ENCODE measurements around the gene PHF1.
A peak's percentile ranks its signal among the peaks of the same experiment; 100 is the strongest.

PHF1 gene

DNA sequence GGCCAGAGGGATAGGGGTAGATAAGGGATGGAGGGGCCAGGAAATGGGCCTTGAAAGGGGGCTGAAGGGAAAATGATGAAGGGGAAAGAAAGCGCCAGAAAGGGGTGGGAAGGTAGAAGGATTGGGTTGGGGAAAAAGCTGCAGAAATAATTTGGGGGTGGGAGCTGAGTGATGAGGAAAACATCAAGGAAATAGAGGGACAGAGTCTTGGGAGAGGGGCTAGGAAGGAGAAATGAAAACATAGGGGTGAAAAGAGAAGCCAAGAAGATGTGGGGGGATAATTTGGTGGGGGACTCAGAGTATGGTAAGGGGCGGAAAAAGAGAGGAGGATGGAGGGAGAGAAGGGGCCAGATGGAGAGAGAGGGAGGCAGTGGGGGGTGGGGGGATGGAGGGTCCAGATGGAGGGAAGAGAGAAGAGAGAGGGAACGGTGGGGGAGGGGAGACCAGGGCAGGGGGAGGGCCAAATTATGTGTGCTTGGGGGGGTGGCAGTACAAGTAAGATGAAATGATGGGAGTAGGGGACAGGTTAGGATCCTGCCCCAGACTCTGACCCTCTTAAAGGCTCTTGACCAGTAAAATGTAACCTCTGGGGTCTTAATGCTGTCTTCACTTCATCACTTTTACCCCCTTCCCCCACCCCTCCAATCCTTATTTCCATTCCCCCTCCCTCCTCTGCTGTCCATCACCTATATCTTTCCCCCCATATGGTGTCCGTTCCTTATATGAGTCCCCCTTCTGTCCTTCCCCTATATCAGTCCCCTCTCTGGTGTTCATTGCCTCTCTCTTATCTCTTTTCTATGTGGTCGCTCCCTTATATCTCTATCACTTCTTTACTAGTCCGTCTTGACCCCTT, 9.9 kb downstream of the PHF1 start:
- peaks cover 65% of the 10 kb centered on the region for H3K4me1 Mint-ChIP-seq
- ATAC-seq (no peak), DNase-seq (no peak)
- no peaks in the 10 kb centered on the region for H3K27me3 Mint-ChIP-seq
- H3K27ac Mint-ChIP-seq: no peak overlapping the region
- peak overlapping the region; percentile 61 to 75 for H3K4me3 Mint-ChIP-seq
- peaks cover 0 to 9% of the 10 kb centered on the region in 2 donors for H3K9me3 Mint-ChIP-seq

DNA sequence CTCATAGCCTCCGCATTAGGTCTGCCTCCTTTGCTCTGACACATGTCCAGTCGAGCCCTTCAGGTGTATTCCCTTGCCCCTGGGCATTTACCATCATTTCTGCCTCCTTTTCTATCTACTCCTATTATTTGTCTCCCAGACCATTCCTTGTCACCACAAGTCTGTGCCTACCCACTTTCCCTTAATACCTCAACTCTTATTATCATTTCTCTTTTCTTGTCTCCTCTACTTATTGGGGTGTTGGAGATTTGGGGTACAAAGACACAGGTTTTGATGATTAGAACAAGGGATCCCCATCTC, 10.5 kb downstream of the PHF1 start:
- H3K4me3 Mint-ChIP-seq: peak overlapping the region; percentile 49 to 75

DNA sequence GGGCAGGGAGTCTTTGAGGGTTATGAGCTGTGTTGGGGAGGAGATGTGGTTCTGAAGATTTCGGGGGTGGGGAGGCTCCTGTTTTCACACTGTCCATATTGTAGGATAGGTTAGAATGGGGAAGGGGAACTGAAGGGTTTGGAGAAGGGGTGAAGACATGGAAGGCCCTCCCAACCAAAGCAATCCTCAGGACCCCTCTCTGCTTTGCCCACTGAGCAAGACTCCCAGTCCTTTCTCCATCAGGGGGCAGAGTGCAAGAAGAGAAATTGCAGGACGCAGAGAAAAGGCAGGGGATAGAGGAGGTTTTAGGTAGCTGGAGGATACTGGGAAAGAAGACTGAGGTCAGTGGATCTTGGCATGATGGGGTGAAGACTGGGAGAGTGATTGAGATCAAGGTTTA, 13.0 kb downstream of the PHF1 start:
- H3K27me3 Mint-ChIP-seq: no peaks in the 10 kb centered on the region
- H3K27ac Mint-ChIP-seq: no peak overlapping the region
- DNase-seq (no peak), ATAC-seq (no peak)
- peak overlapping the region in 1 of 2 donors; percentile 96 for H3K4me3 Mint-ChIP-seq
- peaks cover 60% of the 10 kb centered on the region for H3K4me1 Mint-ChIP-seq
- peaks cover 0 to 9% of the 10 kb centered on the region in 2 donors for H3K9me3 Mint-ChIP-seq

More for the DNA sequence above, 10.5 kb downstream of the PHF1 start:
- ATAC-seq: no peak
- Mint-ChIP-seq H3K9me3 (peaks cover 0 to 9% of the 10 kb centered on the region in 2 donors), H3K27ac (no peak overlapping the region), H3K4me1 (peaks cover 60% of the 10 kb centered on the region), H3K27me3 (no peaks in the 10 kb centered on the region)
- DNase-seq: no peak

DNA sequence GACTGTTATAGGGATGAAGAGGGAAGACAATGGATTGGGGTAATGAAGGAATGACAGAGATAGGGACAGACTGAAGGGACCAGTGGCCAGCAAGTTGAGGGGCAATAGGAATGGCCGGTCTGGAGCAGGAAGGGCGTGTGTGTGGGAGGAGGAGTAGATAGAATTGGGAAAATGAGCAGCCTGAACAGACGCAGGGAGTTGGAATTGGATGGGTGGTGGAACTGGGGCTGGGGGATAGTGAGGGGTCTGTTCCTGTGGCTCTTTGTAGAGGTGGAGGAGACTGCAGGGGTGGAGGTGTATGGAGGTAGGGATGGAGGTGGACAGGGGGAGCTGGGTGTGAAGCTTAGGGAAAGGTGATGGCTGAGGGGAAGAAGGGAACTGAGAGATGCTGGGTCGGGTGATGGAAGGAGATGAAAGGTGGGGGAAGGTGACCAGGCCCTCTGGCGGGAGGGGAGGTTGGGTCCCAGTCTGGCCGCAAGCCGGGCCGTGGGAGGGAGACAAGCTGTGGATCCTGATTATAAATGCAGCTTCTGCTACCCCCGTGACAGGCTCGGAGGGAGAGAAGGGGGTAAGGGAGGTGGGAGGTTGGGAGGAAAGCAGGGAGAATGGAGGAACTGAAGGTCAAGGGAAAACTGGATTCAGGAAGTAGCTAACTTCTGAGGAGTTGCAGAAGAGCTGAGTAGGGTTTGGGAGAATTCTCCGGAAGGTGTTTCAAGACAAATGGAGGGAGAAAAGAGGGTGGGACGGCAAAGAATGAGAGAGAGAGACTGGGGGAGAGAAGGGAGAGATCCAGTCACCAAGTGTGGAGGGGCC, 14.2 kb downstream of the PHF1 start:
- H3K27me3 Mint-ChIP-seq: no peaks in the 10 kb centered on the region
- H3K4me3 Mint-ChIP-seq: peak overlapping the region; percentile 83 to 96
- ATAC-seq (no peak), DNase-seq (no peak)
- H3K4me1 Mint-ChIP-seq: peaks cover 62% of the 10 kb centered on the region
- peaks cover 0 to 9% of the 10 kb centered on the region in 2 donors for H3K9me3 Mint-ChIP-seq
- peak overlapping the region; percentile 60 to 79 for H3K27ac Mint-ChIP-seq

DNA sequence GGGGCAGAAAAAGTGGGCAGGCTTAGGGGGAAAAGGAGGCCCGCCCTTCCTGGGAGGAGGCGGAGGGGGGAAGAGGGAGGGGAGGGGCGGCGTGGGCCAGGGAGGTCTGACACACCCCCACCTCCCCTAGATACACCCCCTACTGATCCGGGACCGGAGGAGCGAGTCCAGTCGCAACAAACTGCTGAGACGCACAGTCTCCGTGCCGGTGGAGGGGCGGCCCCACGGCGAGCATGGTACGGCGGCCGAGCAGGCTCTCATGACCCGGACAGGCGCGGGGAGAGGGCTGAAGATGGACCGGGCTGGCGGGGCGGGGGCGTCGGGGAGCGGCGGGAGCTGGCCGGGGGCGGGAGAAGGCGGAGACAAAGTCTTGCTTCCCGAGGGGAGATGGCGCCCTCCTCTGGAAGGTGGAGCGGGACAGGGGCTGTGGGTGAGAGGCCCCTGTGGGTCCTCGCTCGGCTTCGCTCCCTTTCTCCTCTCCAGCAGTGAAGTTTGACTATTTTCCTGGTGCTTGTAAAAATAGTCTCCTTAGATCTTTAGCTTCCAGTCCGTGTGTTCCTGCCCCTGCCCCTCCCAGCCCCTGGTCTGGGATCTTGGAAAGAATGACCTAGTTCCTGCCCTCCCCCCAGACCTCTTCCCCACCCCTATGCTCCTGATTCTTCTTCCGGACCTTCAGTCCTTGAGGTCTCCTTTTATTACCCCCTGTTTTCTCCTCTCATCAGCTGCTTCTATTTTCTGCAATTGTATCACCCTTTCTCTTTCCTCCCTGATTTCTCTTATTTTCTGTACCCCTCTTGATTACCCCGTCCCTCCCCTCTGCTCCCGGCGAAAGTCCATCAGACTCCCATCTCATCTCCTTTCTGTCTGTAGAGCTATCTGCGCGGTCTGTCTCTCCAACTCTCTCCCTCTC, 15.1 kb downstream of the PHF1 start:
- ATAC-seq (peak; percentile 78), DNase-seq (peak; percentile 80 to 88)
- H3K27ac Mint-ChIP-seq: peak overlapping the region; percentile 52 to 67
- H3K4me1 Mint-ChIP-seq: peaks cover 70% of the 10 kb centered on the region
- no peaks in the 10 kb centered on the region for H3K27me3 Mint-ChIP-seq
- H3K4me3 Mint-ChIP-seq: peak overlapping the region; percentile 83 to 96
- H3K9me3 Mint-ChIP-seq: peaks cover 0 to 9% of the 10 kb centered on the region in 2 donors

DNA sequence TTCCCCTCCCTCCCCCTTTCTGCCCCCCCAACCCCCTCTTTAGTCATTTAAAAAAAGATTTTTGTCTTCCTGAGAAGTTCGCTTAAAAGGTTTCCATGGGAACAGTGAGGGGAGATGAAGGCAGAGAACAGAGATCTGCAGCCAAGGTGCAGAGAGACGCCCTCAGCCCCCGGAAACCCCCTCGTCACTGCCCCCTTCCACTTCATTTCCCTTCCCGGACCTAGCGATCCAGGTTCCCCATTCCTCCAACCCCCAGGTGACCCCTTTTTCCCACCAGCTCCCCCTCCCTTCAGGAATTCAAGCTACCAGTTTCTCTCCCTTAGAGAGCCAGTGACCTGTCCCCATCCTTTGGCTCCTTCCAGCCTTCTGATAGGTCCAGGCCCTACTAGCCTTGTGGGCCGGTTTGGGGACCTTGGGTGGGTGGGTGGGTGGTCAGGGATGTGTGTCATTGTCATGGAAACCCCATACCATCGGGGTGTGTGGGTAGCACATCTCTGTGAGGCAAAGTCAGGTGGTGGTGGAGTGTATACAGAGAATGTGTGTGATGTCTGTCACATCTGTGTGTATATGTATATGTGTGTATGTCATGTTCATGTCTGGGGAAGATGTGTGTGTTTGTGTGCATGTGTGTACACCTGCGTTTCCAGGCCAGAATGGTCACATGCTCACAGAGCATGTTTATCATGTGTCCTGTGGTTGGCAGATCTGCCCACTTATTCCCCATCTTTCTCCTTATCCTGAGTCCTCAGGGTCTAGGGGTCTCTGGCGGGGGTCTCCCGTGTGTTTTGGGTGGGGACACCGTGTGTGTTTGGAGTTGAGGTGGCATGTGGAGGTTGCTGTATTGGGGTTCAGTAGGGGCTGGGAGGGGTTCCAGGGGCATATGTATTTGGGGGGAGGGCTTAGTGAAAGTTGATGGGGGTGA, 16.0 kb downstream of the PHF1 start:
- H3K9me3 Mint-ChIP-seq: peaks cover 0 to 9% of the 10 kb centered on the region in 2 donors
- H3K4me1 Mint-ChIP-seq: peaks cover 70% of the 10 kb centered on the region
- peak overlapping the region; percentile 83 to 96 for H3K4me3 Mint-ChIP-seq
- H3K27ac Mint-ChIP-seq: peak overlapping the region; percentile 80 to 94
- DNase-seq: peak in 1 of 2 donors; percentile 35
- no peaks in the 10 kb centered on the region for H3K27me3 Mint-ChIP-seq
- peak; percentile 31 for ATAC-seq

DNA sequence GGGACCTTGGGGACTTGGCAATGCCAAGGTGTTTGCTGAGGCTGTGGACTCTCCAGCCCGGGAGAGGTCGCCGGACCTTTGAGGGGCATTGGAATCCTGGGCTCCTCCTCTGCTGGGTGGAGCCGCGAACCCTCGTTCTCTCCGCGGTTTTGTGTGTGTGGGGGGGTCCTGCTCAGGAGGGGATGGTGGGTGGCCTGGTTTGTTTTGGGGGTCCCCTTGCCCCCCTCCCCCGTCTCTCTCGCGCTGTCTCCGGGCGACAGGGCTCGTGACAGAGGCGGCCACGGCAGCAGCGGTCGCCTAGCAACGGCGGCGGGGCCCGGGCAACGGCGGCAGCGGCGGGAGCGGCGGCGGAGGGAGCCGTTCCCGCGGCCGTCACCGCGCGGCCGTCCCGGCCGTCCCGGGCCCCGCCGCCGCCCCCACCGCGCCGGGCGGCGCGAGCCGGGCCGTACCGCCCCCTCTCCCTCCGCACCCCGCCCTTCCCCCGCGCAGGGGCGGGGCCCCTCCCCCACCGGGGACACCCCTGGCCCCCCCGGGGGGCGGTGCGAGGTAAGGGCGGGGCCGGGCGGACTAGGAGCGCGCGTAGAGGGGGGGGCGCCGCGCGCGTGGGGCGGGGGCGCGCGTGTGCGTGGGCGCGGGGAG, 16.9 kb downstream of the PHF1 start:
- H3K9me3 Mint-ChIP-seq: peaks cover 0 to 9% of the 10 kb centered on the region in 2 donors
- DNase-seq (peak in 1 of 2 donors; percentile 57), ATAC-seq (no peak)
- H3K4me3 Mint-ChIP-seq: peak overlapping the region; percentile 83 to 96
- H3K4me1 Mint-ChIP-seq: peaks cover 78% of the 10 kb centered on the region
- no peaks in the 10 kb centered on the region for H3K27me3 Mint-ChIP-seq
- H3K27ac Mint-ChIP-seq: peak overlapping the region; percentile 80 to 94

DNA sequence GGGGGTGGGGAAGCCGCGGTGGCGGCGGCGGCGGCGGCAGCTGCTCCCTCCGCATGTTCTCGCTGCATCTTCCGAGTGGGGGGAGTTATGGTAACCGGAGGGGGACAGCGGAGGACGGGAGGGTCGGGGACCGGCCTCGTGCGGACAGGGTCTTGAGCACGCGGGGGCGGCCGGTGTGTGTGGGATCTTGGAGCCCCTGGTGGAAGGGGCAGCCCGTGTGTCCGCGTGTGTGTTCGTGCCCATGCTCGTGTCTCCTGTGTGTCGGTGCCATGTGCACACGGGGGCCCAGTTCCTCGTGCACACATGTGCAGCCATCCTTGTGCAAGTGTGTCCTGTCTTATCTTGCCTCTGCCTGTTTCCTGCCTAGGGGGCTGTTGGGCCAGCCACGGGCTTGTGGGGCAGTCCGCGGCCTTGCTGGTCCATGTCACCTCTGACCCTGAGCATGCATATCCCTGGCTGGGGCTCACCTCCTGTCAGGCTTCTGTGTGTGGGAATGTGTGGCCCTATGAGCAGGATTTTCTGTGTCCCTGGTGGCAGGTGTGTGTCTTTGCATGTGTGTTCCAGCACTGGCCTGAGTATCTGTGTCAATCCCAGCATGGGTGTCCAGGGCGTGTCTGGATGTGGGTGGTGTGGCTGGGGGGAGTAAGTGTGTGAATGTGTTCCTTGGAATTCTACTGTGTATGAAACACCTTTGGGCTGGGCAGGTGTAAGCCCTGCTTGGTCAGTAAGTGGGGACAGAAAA, 17.6 kb downstream of the PHF1 start:
- ATAC-seq: no peak
- Mint-ChIP-seq H3K27me3 (no peaks in the 10 kb centered on the region), H3K4me3 (peak overlapping the region; percentile 80 to 83), H3K4me1 (peaks cover 81% of the 10 kb centered on the region), H3K27ac (peak overlapping the region; percentile 42 to 73), H3K9me3 (peaks cover 0 to 8% of the 10 kb centered on the region in 2 donors)
- peak; percentile 47 to 53 for DNase-seq

DNA sequence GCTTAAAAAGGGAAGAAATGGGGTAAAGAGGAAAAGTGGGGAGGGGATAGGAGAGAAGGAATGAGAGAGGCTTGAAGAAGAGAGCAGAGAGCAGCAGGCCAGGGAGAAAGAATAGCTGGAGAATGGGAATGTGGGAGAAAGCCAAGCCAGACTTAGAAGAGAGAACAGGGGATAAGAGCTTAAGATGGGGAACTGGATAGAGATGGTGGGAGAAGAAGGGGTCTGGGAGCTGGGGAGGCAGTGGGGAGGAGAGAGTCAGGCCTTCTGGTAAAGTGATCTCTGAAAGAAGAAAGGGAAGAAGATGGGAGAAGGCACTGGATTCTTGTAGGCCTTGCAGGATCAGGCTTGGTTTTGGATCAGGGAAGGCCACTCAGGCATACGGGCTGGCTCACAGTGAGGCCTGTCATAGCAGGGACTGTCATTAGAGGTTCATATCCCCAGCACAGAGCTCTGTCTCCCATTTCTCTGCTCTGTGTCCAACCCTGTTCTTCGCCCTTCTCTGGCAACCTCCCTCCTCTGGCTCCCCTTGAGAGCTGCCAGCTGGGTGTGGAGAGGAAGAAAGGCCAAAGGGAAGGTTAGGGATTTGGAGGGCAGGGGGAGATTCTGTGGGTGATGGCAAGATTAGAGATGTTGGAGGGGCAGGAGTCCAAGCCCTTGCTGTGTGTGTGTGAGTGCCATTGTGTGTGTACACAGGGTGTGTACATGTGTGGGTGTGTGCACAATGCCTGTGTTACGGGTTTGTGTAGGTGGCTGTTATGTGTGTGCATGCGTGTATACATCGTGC, 18.3 kb downstream of the PHF1 start:
- ATAC-seq: no peak
- Mint-ChIP-seq H3K27ac (peak overlapping the region in 1 of 2 donors; percentile 7), H3K9me3 (peaks cover 0 to under 1% of the 10 kb centered on the region in 2 donors), H3K4me3 (peak overlapping the region; percentile 80 to 83), H3K27me3 (no peaks in the 10 kb centered on the region), H3K4me1 (peaks cover 78% of the 10 kb centered on the region)
- no peak for DNase-seq

DNA sequence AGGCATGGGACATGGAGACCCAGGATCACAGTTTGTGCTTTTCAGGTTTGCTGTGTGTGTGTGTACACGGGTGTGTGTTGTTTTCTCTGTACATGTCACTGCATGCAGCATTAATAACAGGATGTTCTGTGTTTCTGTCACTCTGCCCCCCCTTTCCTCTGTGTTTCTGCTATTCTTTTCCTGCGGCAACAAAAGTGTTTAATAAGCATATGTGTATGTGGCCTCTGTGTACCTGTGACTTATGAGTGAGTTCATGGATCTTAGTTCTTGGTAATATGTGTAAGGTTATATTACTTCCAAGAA, 18.9 kb downstream of the PHF1 start:
- no peak for ATAC-seq
- peak overlapping the region; percentile 80 to 83 for H3K4me3 Mint-ChIP-seq

DNA sequence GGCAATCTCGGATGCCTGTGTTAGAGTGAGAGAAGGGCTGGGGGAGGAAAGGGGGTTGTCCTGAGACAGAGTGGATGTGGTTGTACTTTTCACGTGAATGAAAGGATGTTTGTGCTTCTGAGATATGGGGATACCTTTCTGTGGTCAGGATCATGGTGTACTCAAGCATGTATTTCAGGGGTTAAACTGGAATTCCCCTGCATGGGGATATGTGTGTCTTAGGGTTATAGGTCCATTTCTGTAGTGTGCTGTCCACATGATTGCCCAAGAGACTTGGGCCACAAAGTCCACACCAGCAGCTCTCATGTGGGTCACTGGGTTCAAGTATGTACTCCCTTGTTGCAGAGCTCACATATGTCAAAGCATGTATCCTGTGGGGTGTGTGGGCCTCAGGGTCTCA, 19.5 kb downstream of the PHF1 start:
- DNase-seq: no peak
- no peak overlapping the region for H3K27ac Mint-ChIP-seq

More for the DNA sequence above, 18.9 kb downstream of the PHF1 start:
- Mint-ChIP-seq H3K27ac (peak overlapping the region in 1 of 2 donors; percentile 35), H3K4me1 (peaks cover 72% of the 10 kb centered on the region), H3K9me3 (no peaks in the 10 kb centered on the region), H3K27me3 (no peaks in the 10 kb centered on the region)
- no peak for DNase-seq

DNA sequence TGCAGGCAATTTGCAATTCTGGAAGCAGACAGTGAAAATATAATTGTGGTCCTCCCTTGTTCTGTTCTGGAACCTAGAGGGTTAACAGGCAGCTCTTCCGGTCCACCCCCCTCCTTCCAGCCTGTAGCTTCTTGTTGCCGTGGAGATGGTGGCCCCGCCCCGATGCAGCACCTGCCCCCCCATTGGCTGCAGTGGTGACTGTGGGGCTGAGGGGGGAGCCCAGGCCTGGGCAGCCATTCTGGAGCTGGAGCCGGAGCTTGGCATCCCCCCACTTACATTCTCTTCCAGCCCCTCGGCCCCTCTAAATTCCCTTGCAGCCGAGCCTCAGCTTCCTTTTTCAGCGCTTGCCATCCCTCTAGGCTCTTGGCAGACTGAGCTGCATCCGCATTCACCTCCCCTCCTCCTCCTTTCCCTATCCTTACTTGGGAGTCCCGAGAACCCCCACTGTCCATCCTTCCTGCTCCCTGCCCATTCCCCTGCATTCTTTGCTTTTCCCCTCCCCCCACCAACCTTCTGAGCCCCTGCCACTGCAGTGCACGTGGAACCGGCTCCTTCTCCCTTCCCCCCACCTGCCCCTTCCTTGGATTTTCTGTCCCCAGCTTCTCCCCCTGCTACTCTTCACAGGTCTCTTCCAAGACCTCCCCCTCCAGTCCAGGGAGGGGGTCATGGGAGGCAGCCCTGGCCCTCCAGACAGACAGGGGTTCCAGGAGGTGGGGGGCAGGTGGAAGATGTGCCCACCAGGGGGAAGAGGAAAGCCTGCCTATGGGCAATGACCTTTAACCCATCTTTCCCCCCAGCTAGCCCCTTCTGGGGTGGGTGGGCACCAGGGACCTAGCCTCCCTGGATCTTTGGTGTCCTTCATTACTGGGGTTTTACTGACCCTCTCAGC, 20.4 kb downstream of the PHF1 start:
- Mint-ChIP-seq H3K4me3 (peak overlapping the region; percentile 80 to 83), H3K4me1 (peaks cover 65% of the 10 kb centered on the region), H3K27me3 (no peaks in the 10 kb centered on the region), H3K27ac (peak overlapping the region in 1 of 2 donors; percentile 10), H3K9me3 (no peaks in the 10 kb centered on the region)
- DNase-seq: peak; percentile 76 to 87
- peak; percentile 83 for ATAC-seq

More for the DNA sequence above, 19.5 kb downstream of the PHF1 start:
- Mint-ChIP-seq H3K4me1 (peaks cover 66% of the 10 kb centered on the region), H3K4me3 (peak overlapping the region; percentile 80 to 83), H3K27me3 (no peaks in the 10 kb centered on the region), H3K9me3 (no peaks in the 10 kb centered on the region)
- peak; percentile 20 for ATAC-seq
